LoVo (cell line): ENCODE results near the gene CAMTA1.

Experiments
- DNase-seq: peaks from one replicate; pipeline ENCODE4 v3.0.0-alpha.2; 2016; ENCODE audit warnings: low spot score

CAMTA1 gene

GRCh38 chr1:7576946-7577657, 791.8 kb downstream of the CAMTA1 start:
- no peak for DNase-seq

- DNase-seq: no peak
Measured at GRCh38 chr1:7578206-7578605, 793.0 kb downstream of the CAMTA1 start.

GRCh38 chr1:7579016-7579415, 793.8 kb downstream of the CAMTA1 start:
- no peak for DNase-seq

- DNase-seq: no peak
Measured at GRCh38 chr1:7579831-7580804, 794.9 kb downstream of the CAMTA1 start.

GRCh38 chr1:7580923-7581753, 795.9 kb downstream of the CAMTA1 start:
- no peak for DNase-seq

GRCh38 chr1:7581754-7582459, 796.7 kb downstream of the CAMTA1 start:
- DNase-seq: no peak

- no peak for DNase-seq
Measured at GRCh38 chr1:7582460-7582972, 797.3 kb downstream of the CAMTA1 start.

- DNase-seq: no peak
Measured at GRCh38 chr1:7583291-7584096, 798.2 kb downstream of the CAMTA1 start.

GRCh38 chr1:7584157-7584556, 798.9 kb downstream of the CAMTA1 start:
- DNase-seq: no peak

- no peak for DNase-seq
Measured at GRCh38 chr1:7584643-7585042, 799.4 kb downstream of the CAMTA1 start.

GRCh38 chr1:7585216-7585907, 800.1 kb downstream of the CAMTA1 start:
- DNase-seq: no peak

- DNase-seq: no peak
Measured at GRCh38 chr1:7586031-7586941, 801.0 kb downstream of the CAMTA1 start.

GRCh38 chr1:7587108-7587772, 802.0 kb downstream of the CAMTA1 start:
- no peak for DNase-seq

- no peak for DNase-seq
Measured at GRCh38 chr1:7587773-7588456, 802.7 kb downstream of the CAMTA1 start.

- DNase-seq: no peak
Measured at GRCh38 chr1:7588457-7588827, 803.2 kb downstream of the CAMTA1 start.

GRCh38 chr1:7589080-7589735, 804.0 kb downstream of the CAMTA1 start:
- no peak for DNase-seq

- no peak for DNase-seq
Measured at GRCh38 chr1:7589774-7590425, 804.6 kb downstream of the CAMTA1 start.
